ENCODE measurements around the gene GLB1L3.
"Not testable (repeated sequence)": the region's sequence is repeated elsewhere in the genome, so short reads cannot be mapped to it uniquely, and the experiment has no call there.

Gene GLB1L3

DNA sequence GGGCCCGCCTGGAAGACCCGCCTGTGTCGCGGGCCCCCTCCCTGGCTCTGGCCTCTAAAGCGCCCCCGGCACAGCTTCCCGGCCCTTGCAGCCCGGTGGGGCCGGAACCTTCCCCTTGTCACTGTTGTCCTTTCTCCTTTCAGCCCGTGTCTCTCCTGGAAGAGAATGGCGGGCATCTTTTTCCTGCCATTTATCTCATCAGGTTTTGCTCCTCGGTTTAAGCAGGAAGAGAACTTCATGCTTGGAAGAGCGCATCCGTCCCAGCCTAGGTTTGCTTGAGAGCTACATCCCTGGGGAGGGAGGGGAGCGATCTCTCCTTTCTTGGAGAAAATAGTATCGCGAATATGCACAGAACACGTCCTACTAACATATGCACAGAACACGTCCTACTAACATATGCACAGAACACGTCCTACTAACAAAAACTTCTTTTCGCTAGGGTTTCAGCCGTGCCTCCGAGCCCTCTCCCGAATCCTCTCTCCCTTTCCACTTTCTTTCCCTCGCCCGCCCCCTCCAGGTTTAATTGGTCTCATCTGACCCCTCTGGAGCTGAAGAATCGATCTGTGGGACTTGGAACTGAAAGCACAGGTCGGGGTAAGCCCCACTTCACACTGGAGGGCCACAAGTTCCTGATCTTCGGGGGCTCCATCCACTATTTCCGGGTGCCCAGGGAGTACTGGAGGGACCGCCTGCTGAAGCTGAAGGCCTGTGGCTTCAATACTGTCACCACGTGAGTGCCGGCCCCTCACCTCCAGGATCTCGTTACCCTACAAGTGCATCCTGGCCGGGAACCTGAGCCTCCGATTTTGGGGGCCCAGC, 1.2 kb downstream of the GLB1L3 start:
- H3K4me1 Mint-ChIP-seq (ENCODE audit: low read depth), result peaks cover 36% of the 10 kb centered on the region
- H3K27me3 Mint-ChIP-seq, result peaks cover 2% of the 10 kb centered on the region
- peak overlapping the region; percentile 90 for H3K27ac Mint-ChIP-seq
- peaks cover 5% of the 10 kb centered on the region for H3K36me3 Mint-ChIP-seq
- peak overlapping the region; percentile 90 for H3K4me3 Mint-ChIP-seq
- no peaks in the 10 kb centered on the region for H3K9me3 Mint-ChIP-seq (ENCODE audit: low read depth)

DNA sequence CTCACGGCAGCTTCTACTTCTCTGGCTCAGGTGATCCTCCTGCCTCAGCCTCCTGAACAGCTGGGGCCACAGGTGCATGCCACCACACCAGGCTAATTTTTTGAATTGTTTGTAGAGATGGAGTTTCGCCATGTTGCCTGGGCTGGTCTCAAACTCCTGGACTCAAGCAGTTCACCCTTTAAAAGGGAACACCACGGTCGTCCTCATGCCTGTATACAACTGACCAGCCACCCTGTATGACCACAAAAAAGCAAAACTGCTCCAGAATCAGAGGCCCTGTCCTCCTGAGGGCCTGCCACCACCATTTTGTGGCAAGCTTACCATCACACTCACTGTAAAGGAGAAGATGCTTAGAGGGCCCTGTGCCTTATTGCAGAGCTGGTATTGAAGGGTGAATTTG, 2.2 kb downstream of the GLB1L3 start:
- H3K4me3 Mint-ChIP-seq, result peak overlapping the region; percentile 23
- peaks cover 2% of the 10 kb centered on the region for H3K27me3 Mint-ChIP-seq
- no peak overlapping the region for H3K27ac Mint-ChIP-seq
- peaks cover 27% of the 10 kb centered on the region for H3K4me1 Mint-ChIP-seq (ENCODE audit: low read depth)
- peaks cover 2% of the 10 kb centered on the region for H3K36me3 Mint-ChIP-seq
- no peaks in the 10 kb centered on the region for H3K9me3 Mint-ChIP-seq (ENCODE audit: low read depth)

DNA sequence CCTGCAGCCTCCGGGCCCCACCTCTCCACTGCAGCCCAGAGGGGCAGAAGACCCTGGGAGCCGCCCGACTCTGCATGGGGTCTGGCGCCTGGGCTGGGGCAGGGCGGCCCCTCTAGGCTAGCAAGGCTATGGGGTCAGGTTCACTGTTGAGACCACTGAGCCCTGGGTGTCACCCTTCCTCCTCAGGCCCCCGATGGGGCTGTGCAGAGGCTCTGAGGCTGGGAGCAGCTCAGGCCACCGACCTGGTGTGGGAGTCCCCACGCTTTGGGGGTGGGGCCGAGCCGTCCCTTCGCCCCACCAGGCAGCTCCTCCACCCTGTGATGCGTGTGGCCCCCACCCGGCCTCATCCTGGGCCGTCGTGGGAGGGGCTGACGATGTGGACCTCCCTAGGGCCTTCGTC, 5.5 kb downstream of the GLB1L3 start:
- not testable (repeated sequence) for H3K4me1 Mint-ChIP-seq (ENCODE audit: low read depth); H3K4me3 Mint-ChIP-seq; H3K9me3 Mint-ChIP-seq (ENCODE audit: low read depth); H3K27ac Mint-ChIP-seq; H3K36me3 Mint-ChIP-seq; H3K27me3 Mint-ChIP-seq

- no peak overlapping the region for H3K4me3 Mint-ChIP-seq
- H3K4me1 Mint-ChIP-seq (ENCODE audit: low read depth), result peaks cover under 1% of the 10 kb centered on the region
- peaks cover 4% of the 10 kb centered on the region for H3K36me3 Mint-ChIP-seq
- no peaks in the 10 kb centered on the region for H3K27me3 Mint-ChIP-seq
- H3K27ac Mint-ChIP-seq, result no peak overlapping the region
- no peaks in the 10 kb centered on the region for H3K9me3 Mint-ChIP-seq (ENCODE audit: low read depth)
Observed at GRCh38 chr11:134282121-134283045, 6.2 kb downstream of the GLB1L3 start.

DNA sequence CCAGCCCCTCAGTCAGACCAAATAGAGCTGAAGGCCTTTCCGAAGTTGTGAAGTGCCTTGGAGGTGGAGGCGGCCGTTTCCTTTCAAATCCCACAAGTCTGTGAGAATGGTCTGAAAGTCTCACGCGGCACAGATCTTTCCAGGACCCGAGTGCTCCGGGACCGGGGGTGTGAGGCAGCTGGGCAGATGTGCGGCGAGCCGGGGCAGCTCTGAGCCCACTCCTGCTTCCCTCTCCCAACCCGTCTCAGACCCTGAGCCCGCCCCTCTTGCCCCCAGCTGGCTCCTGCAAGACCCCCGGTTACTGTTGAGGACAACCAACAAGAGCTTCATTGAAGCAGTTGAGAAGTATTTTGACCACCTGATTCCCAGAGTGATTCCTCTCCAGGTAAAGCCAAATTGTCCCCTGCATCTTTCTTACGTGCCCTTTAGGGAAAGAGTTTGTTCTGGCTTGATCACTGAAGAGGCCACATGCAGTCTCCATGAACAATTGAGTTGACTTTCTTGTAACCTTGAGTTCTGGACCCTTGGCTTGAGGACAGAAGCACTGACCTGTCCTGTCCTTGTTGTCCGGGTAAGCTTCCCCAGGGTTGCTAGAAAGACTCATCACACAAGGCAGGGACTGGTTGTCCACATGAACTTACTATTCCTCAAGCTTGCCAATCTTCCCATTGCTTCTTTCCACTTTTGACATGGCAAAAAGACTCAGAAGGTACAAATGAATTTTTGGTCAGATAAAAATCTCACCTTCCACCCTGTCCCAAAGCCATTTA, 7.5 kb downstream of the GLB1L3 start:
- Mint-ChIP-seq H3K36me3 (peaks cover 4% of the 10 kb centered on the region), H3K4me3 (no peak overlapping the region), H3K4me1 (ENCODE audit: low read depth) (no peaks in the 10 kb centered on the region), H3K9me3 (ENCODE audit: low read depth) (no peaks in the 10 kb centered on the region), H3K27me3 (no peaks in the 10 kb centered on the region), H3K27ac (no peak overlapping the region)

GRCh38 chr11:134284349-134284748, 8.2 kb downstream of the GLB1L3 start:
- H3K9me3 Mint-ChIP-seq (ENCODE audit: low read depth); H3K27me3 Mint-ChIP-seq; H3K4me3 Mint-ChIP-seq; H3K36me3 Mint-ChIP-seq; H3K27ac Mint-ChIP-seq; H3K4me1 Mint-ChIP-seq (ENCODE audit: low read depth): not testable (repeated sequence)

- Mint-ChIP-seq H3K9me3 (ENCODE audit: low read depth) (no peaks in the 10 kb centered on the region), H3K27ac (no peak overlapping the region), H3K36me3 (peaks cover 4% of the 10 kb centered on the region), H3K4me3 (no peak overlapping the region), H3K4me1 (ENCODE audit: low read depth) (no peaks in the 10 kb centered on the region), H3K27me3 (no peaks in the 10 kb centered on the region)
Observed at GRCh38 chr11:134287561-134287960, 11.4 kb downstream of the GLB1L3 start.

GRCh38 chr11:134288486-134288885, 12.3 kb downstream of the GLB1L3 start:
- Mint-ChIP-seq H3K27ac (no peak overlapping the region), H3K9me3 (ENCODE audit: low read depth) (no peaks in the 10 kb centered on the region), H3K27me3 (no peaks in the 10 kb centered on the region), H3K36me3 (peaks cover 4% of the 10 kb centered on the region), H3K4me3 (no peak overlapping the region), H3K4me1 (ENCODE audit: low read depth) (no peaks in the 10 kb centered on the region)

- Mint-ChIP-seq H3K27ac (no peak overlapping the region), H3K4me3 (no peak overlapping the region), H3K4me1 (ENCODE audit: low read depth) (no peaks in the 10 kb centered on the region), H3K36me3 (no peaks in the 10 kb centered on the region), H3K27me3 (no peaks in the 10 kb centered on the region), H3K9me3 (ENCODE audit: low read depth) (no peaks in the 10 kb centered on the region)
Observed at GRCh38 chr11:134289167-134289566, 13.0 kb downstream of the GLB1L3 start.

GRCh38 chr11:134289789-134290188, 13.6 kb downstream of the GLB1L3 start:
- Mint-ChIP-seq H3K27ac (no peak overlapping the region), H3K4me3 (no peak overlapping the region)

GRCh38 chr11:134290646-134291045, 14.5 kb downstream of the GLB1L3 start:
- H3K36me3 Mint-ChIP-seq, result no peaks in the 10 kb centered on the region
- no peaks in the 10 kb centered on the region for H3K4me1 Mint-ChIP-seq (ENCODE audit: low read depth)
- no peak overlapping the region for H3K27ac Mint-ChIP-seq
- no peak overlapping the region for H3K4me3 Mint-ChIP-seq
- no peaks in the 10 kb centered on the region for H3K27me3 Mint-ChIP-seq
- H3K9me3 Mint-ChIP-seq (ENCODE audit: low read depth), result no peaks in the 10 kb centered on the region

More at GRCh38 chr11:134289789-134290188, 13.6 kb downstream of the GLB1L3 start:
- H3K4me1 Mint-ChIP-seq (ENCODE audit: low read depth), result no peaks in the 10 kb centered on the region
- no peaks in the 10 kb centered on the region for H3K27me3 Mint-ChIP-seq
- H3K36me3 Mint-ChIP-seq, result no peaks in the 10 kb centered on the region
- no peaks in the 10 kb centered on the region for H3K9me3 Mint-ChIP-seq (ENCODE audit: low read depth)

DNA sequence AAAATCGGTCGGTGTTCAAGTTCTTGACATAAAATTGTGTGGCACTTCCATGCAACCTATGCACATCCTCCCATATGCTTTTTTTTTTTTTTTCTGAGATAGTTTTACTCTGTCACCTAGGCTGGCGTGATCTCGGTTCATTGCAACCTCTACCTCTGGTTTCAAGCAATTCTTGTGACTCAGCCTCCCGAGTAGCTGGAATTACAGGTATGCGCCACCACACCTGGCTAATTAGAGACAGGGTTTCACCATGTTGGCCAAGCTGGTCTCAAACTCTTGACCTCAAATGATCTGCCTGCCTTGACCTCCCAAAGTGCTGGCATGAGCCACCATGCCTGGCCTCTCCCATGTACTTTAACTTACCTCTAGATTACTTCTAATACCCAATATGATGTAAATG, 15.0 kb downstream of the GLB1L3 start:
- no peaks in the 10 kb centered on the region for H3K36me3 Mint-ChIP-seq
- H3K27me3 Mint-ChIP-seq, result no peaks in the 10 kb centered on the region
- no peaks in the 10 kb centered on the region for H3K9me3 Mint-ChIP-seq (ENCODE audit: low read depth)
- no peak overlapping the region for H3K27ac Mint-ChIP-seq
- H3K4me1 Mint-ChIP-seq (ENCODE audit: low read depth), result no peaks in the 10 kb centered on the region
- no peak overlapping the region for H3K4me3 Mint-ChIP-seq

GRCh38 chr11:134292661-134293060, 16.5 kb downstream of the GLB1L3 start:
- H3K36me3 Mint-ChIP-seq, result no peaks in the 10 kb centered on the region
- no peak overlapping the region for H3K27ac Mint-ChIP-seq
- no peaks in the 10 kb centered on the region for H3K27me3 Mint-ChIP-seq
- no peak overlapping the region for H3K4me3 Mint-ChIP-seq
- H3K9me3 Mint-ChIP-seq (ENCODE audit: low read depth), result no peaks in the 10 kb centered on the region
- H3K4me1 Mint-ChIP-seq (ENCODE audit: low read depth), result no peaks in the 10 kb centered on the region

- Mint-ChIP-seq H3K4me1 (ENCODE audit: low read depth) (no peaks in the 10 kb centered on the region), H3K4me3 (no peak overlapping the region), H3K27ac (no peak overlapping the region), H3K36me3 (no peaks in the 10 kb centered on the region), H3K27me3 (no peaks in the 10 kb centered on the region), H3K9me3 (ENCODE audit: low read depth) (no peaks in the 10 kb centered on the region)
Observed at GRCh38 chr11:134293119-134294113, 17.2 kb downstream of the GLB1L3 start.
